ENCODE measurements around the gene IGFBPL1.

IGFBPL1 gene

DNA sequence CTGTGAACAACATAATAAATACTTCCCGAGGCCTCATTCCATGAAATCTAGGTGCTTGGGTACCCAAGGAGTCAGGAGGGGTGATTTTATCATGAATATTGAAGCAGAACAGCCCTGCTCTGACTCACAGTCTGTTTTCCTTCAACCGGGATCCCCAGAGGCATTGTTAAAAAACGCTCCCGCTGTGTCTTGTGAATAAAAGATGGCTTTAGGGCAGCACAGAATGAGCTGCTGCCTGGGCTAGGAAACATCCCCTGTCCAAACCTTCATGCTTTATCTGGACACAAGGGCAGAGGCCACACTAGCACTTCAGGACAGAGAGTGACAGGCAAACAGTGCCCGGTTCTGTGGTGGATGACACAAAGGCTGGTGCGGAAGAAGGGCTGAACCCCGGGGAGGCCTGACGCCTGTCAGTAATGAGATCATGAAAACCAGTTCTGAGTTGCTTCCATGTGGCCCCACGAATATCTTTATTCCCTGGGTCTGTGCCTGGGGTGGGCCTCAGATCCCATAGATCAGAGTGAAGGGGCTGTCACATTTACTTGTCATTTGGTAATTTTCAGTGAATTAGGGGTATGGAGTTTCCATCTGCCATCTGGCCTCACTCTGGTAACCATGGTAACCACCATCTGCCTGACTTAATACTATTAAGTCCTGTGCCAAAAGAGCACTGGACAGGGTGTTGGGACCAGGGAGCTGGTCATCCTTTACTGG, 2.6 kb downstream of the IGFBPL1 start:
- no peak for TF ChIP-seq CTCF (IDR thresholded peaks at IDR 0.05; ENCODE audit: control insufficient read depth, extremely low read depth, insufficient read depth)
- DNase-seq (ENCODE audit: low read depth): no peak
- no peak overlapping the region for H3K4me3 ChIP-seq (ENCODE audit: low read depth, low read length)

DNA sequence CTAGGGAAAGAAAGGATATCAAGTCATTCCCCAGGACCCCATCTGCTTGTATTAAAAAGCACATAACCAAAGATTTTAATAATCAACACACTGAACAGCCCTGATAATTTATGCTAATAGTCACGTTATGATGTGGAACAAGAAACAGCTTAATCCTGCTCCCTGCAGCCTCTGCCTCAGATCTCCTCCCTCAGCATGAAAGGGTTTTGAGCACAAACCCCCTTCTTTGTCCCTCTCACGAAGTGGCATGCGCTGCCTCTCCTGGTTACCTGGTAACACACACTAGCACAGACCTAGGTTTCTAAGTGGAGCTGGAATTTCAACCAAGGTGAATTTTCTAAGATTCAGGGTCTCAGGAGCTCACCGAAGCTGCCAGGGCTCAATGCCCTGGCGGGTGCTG, 5.1 kb downstream of the IGFBPL1 start:
- DNase-seq (ENCODE audit: low read depth): no peak
- H3K4me3 ChIP-seq (ENCODE audit: low read depth, low read length): no peak overlapping the region
- TF ChIP-seq CTCF (IDR thresholded peaks at IDR 0.05; ENCODE audit: control insufficient read depth, extremely low read depth, insufficient read depth): no peak

DNA sequence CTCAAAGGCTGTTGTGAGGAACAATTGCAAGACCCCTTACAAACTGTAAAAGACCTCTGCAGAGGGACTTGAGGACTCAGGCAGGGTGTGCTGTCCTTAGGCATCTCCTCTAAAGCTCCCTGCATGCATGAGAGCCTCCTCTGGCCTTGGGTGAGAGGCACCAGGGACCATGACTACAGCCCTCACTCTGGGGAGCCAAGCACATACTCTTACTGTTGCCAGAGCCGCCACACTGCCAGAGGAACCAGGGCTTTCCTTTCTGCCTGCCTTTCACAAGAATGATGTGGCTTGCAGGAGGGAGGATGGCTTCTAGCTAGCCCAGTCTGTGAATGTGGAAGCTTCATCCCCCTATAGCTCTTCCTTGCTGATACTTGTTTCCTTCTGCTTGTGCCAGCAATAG, 5.9 kb downstream of the IGFBPL1 start:
- TF ChIP-seq CTCF (IDR thresholded peaks at IDR 0.05; ENCODE audit: control insufficient read depth, extremely low read depth, insufficient read depth): no peak
- no peak overlapping the region for H3K4me3 ChIP-seq (ENCODE audit: low read depth, low read length)
- DNase-seq (ENCODE audit: low read depth): no peak

GRCh38 chr9:38417003-38417945, 7.0 kb downstream of the IGFBPL1 start:
- no peak for DNase-seq (ENCODE audit: low read depth)
- peak; percentile 60 for TF ChIP-seq CTCF (IDR thresholded peaks at IDR 0.05; ENCODE audit: control insufficient read depth, extremely low read depth, insufficient read depth)
- no peak overlapping the region for H3K4me3 ChIP-seq (ENCODE audit: low read depth, low read length)

- TF ChIP-seq CTCF (IDR thresholded peaks at IDR 0.05; ENCODE audit: control insufficient read depth, extremely low read depth, insufficient read depth): no peak
- DNase-seq (ENCODE audit: low read depth): no peak
- no peak overlapping the region for H3K4me3 ChIP-seq (ENCODE audit: low read depth, low read length)
Observed at GRCh38 chr9:38416461-38416860, 7.8 kb downstream of the IGFBPL1 start.

DNA sequence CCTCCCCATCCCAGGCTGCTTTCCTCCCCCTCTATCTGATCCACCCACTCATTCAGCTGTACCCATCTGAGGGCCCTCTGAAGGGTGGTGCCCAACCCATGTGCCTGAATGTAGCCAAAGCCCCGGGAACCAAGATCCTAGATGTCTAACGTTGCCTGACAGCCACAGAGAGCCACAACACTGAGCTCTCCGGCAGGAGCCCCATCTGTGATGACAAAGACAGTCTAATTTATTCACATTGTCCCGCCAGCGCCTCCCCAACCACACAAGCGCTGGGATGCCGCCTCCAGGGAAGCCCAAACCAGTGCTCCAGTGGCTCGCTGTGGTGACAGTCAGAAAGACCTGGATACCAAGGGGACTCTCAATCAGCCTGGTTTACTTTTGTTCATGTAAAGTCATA, 8.4 kb downstream of the IGFBPL1 start:
- H3K4me3 ChIP-seq (ENCODE audit: low read depth, low read length): no peak overlapping the region
- no peak for DNase-seq (ENCODE audit: low read depth)
- TF ChIP-seq CTCF (IDR thresholded peaks at IDR 0.05; ENCODE audit: control insufficient read depth, extremely low read depth, insufficient read depth): no peak
